H9 (cell line): Measurements from ENCODE around the gene SLC38A1. TPM values are rescaled to one million over a fixed set of nuclear protein-coding genes. Genes with fewer than 3 reads are reported as not detected.
A peak's percentile ranks its signal among the peaks of the same experiment; 100 is the strongest.

Experiments
- DNase-seq: peaks from one replicate; pipeline ENCODE4 v3.0.0-alpha.2; 2017
- H2AFZ ChIP-seq: one replicate; pipeline ENCODE4 v1.6.1; 2013; ENCODE audit warnings: mild to moderate bottlenecking, low read length, control low read depth, moderate library complexity
- H2AK5ac ChIP-seq: 2 replicates; pipeline ENCODE4 v1.6.1; 2013; ENCODE audit warnings: low read length, control low read depth, mixed read lengths; ENCODE audit not compliant: insufficient read length
- H2BK120ac ChIP-seq: one replicate; pipeline ENCODE4 v1.6.1; 2013; ENCODE audit warnings: low read depth, mild to moderate bottlenecking, low read length, control low read depth, inconsistent platforms; ENCODE audit not compliant: poor library complexity, severe bottlenecking
- H2BK12ac ChIP-seq: 2 replicates; pipeline ENCODE4 v1.6.1; 2013; ENCODE audit warnings: low read length, control low read depth, mixed read lengths, low read depth; ENCODE audit not compliant: insufficient read length
- H2BK15ac ChIP-seq: 2 replicates; pipeline ENCODE4 v1.6.1; 2013; ENCODE audit warnings: low read depth, low read length, control low read depth
- H2BK20ac ChIP-seq: one replicate; pipeline ENCODE4 v1.6.1; 2013; ENCODE audit warnings: low read depth, mild to moderate bottlenecking, low read length, control low read depth, inconsistent platforms; ENCODE audit not compliant: poor library complexity, severe bottlenecking
- H2BK5ac ChIP-seq: 2 replicates; pipeline ENCODE4 v1.6.1; 2013; ENCODE audit warnings: low read length, control low read depth, mixed read lengths; ENCODE audit not compliant: insufficient read length
- H3K14ac ChIP-seq: 2 replicates; pipeline ENCODE4 v1.6.1; 2013; ENCODE audit warnings: low read length, control low read depth; ENCODE audit not compliant: insufficient read depth
- H3K18ac ChIP-seq: 2 replicates; pipeline ENCODE4 v1.6.1; 2013; ENCODE audit warnings: low read depth, mild to moderate bottlenecking, mixed read lengths, low read length, control low read depth; ENCODE audit not compliant: insufficient read length
- H3K23ac ChIP-seq: 2 replicates; pipeline ENCODE4 v1.6.1; 2013; ENCODE audit warnings: low read length, control low read depth, mixed read lengths, low read depth; ENCODE audit not compliant: insufficient read length
- H3K23me2 ChIP-seq: 2 replicates; pipeline ENCODE4 v1.6.1; 2013; ENCODE audit warnings: low read depth, mild to moderate bottlenecking, mixed read lengths, low read length, control low read depth; ENCODE audit not compliant: insufficient read length, poor library complexity, severe bottlenecking
- H3K27ac ChIP-seq: 2 replicates; pipeline ENCODE4 v1.5.1; 2013; ENCODE audit warnings: low read length, control low read depth, mixed read lengths, low read depth; ENCODE audit not compliant: insufficient read length
- H3K27me3 ChIP-seq: 2 replicates; pipeline ENCODE4 v1.6.1; 2013; ENCODE audit warnings: low read length, control low read depth, inconsistent platforms; ENCODE audit not compliant: insufficient read depth
- H3K4ac ChIP-seq: 2 replicates; pipeline ENCODE4 v1.6.1; 2013; ENCODE audit warnings: low read depth, mild to moderate bottlenecking, control low read depth, inconsistent platforms, low read length, moderate library complexity
- H3K4me1 ChIP-seq: 2 replicates; pipeline ENCODE4 v1.6.1; 2013; ENCODE audit warnings: low read length, control low read depth, inconsistent platforms; ENCODE audit not compliant: insufficient read depth
- H3K4me2 ChIP-seq: 2 replicates; pipeline ENCODE4 v1.6.1; 2013; ENCODE audit warnings: low read length, control low read depth, mixed read lengths; ENCODE audit not compliant: insufficient read length, insufficient read depth
- H3K56ac ChIP-seq: 2 replicates; pipeline ENCODE4 v1.6.1; 2013; ENCODE audit warnings: low read depth, mild to moderate bottlenecking, mixed read lengths, low read length, control low read depth; ENCODE audit not compliant: insufficient read length
- H3K79me1 ChIP-seq: 2 replicates; pipeline ENCODE4 v1.6.1; 2013; ENCODE audit warnings: low read depth, mild to moderate bottlenecking, moderate library complexity, low read length, control low read depth, inconsistent platforms; ENCODE audit not compliant: insufficient read depth, poor library complexity, severe bottlenecking
- H3K79me2 ChIP-seq: 2 replicates; pipeline ENCODE4 v1.6.1; 2013; ENCODE audit warnings: low read length, control low read depth, inconsistent platforms; ENCODE audit not compliant: insufficient read depth
- H3K9ac ChIP-seq: 2 replicates; pipeline ENCODE4 v1.6.1; 2013; ENCODE audit warnings: low read length, control low read depth, mixed read lengths; ENCODE audit not compliant: insufficient read length; ENCODE audit errors: extremely low read depth
- H3K9me3 ChIP-seq: one replicate; pipeline ENCODE4 v1.6.1; 2013; ENCODE audit warnings: low read depth, low read length, inconsistent platforms; ENCODE audit not compliant: control insufficient read depth
- H3T11ph ChIP-seq: one replicate; pipeline ENCODE4 v1.6.1; 2013; ENCODE audit warnings: mild to moderate bottlenecking, low read length, control low read depth, inconsistent platforms
- H4K20me1 ChIP-seq: one replicate; pipeline ENCODE4 v1.6.1; 2013; ENCODE audit not compliant: control insufficient read depth, insufficient read length, insufficient read depth
- H4K5ac ChIP-seq: 2 replicates; pipeline ENCODE4 v1.6.1; 2013; ENCODE audit warnings: low read depth, mild to moderate bottlenecking, mixed read lengths, low read length, control low read depth; ENCODE audit not compliant: insufficient read length
- H4K8ac ChIP-seq: replicated peaks from 2 replicates; pipeline ENCODE4 v1.6.1; 2013; ENCODE audit warnings: low read length, control low read depth, mixed read lengths, low read depth; ENCODE audit not compliant: insufficient read length
- H4K91ac ChIP-seq: 2 replicates; pipeline ENCODE4 v1.6.1; 2013; ENCODE audit warnings: low read depth, mild to moderate bottlenecking, moderate library complexity, mixed read lengths, low read length, control low read depth; ENCODE audit not compliant: insufficient read length
- H3K27ac Mint-ChIP-seq, 3 experiments: 2 replicates in 2 of 3; 3 replicates in 1 of 3; pipeline ENCODE4 v1.8.0; 2020 to 2021; ENCODE audit warnings: mixed read lengths in 3 of 3, mild to moderate bottlenecking in 1 of 3, moderate library complexity in 1 of 3
- H3K27me3 Mint-ChIP-seq: 2 replicates; pipeline ENCODE4 v1.8.0; 2021; ENCODE audit warnings: low read depth, mild to moderate bottlenecking, moderate library complexity, mixed read lengths
- H3K36me3 Mint-ChIP-seq, 3 experiments: 2 replicates in 2 of 3; 3 replicates in 1 of 3; pipeline ENCODE4 v1.8.0; 2020 to 2021; ENCODE audit warnings: low read depth in 3 of 3, mixed read lengths in 3 of 3; ENCODE audit not compliant: insufficient read depth in 1 of 3
- H3K4me1 Mint-ChIP-seq, 2 experiments: 2 replicates each; pipeline ENCODE4 v1.8.0; 2020; ENCODE audit warnings: mixed read lengths in 2 of 2
- H3K4me3 Mint-ChIP-seq, 2 experiments: 2 replicates in 1 of 2; 3 replicates in 1 of 2; pipeline ENCODE4 v1.8.0; 2020 to 2021; ENCODE audit warnings: mild to moderate bottlenecking in 2 of 2, mixed read lengths in 2 of 2, moderate library complexity in 1 of 2
- H3K9me3 Mint-ChIP-seq, 2 experiments: 2 replicates in 1 of 2; 3 replicates in 1 of 2; pipeline ENCODE4 v1.8.0; 2020; ENCODE audit warnings: mild to moderate bottlenecking in 2 of 2, mixed read lengths in 2 of 2, moderate library complexity in 1 of 2
- WGBS: extraction: QIAGEN DNeasy Blood & Tissue Kit; methylation state at CpG from one replicate; pipeline ENCODE4 v1.1.7; 2013; ENCODE audit warnings: missing lambda C conversion rate, low lambda C conversion rate, mixed read lengths; ENCODE audit not compliant: insufficient read length; ENCODE audit errors: extremely low coverage; 5-methylcytosine and 5-hydroxymethylcytosine counted together
- total RNA-seq: library from RNA; stranded (reverse); gene quantifications from 2 replicates; pipeline ENCODE4 v1.2.1, GENCODE V29; 2021
- TF ChIP-seq, protein P1 (sequence below): fragments of 200-600 bp; sonication (generic); conservative IDR thresholded peaks from 3 replicates; pipeline ENCODE4 v1.8.0; 2021; ENCODE audit warnings: antibody characterized with exemption, mild to moderate bottlenecking

Gene SLC38A1
- total RNA-seq, 1 experiment from 2014 or later: 216 TPM

- H3K4me1 Mint-ChIP-seq: peaks cover 32 to 36% of the 10 kb centered on the region in 2 experiments
- Histone ChIP-seq H2BK20ac (peak overlapping the region; percentile 26), H4K8ac (no peak overlapping the region)
These were observed 9.1 kb downstream of the SLC38A1 start for GRCh38 chr12:46259713-46260112.

More at GRCh38 chr12:46259713-46260112, 9.1 kb downstream of the SLC38A1 start:
- Histone ChIP-seq H3K79me1 (peaks cover 3% of the 10 kb centered on the region), H2AK5ac (no peak overlapping the region), H3K27me3 (no peaks in the 10 kb centered on the region), H3K18ac (no peak overlapping the region), H3K4me2 (peak overlapping the region; percentile 83), H3K9ac (no peak overlapping the region), H4K20me1 (no peaks in the 10 kb centered on the region), H3K9me3 (no peaks in the 10 kb centered on the region), H2BK120ac (no peak overlapping the region), H3K79me2 (peaks cover 76% of the 10 kb centered on the region), H3K4ac (no peak overlapping the region), H2BK15ac (no peak overlapping the region), H3K23me2 (no peaks in the 10 kb centered on the region), H3T11ph (no peak overlapping the region), H4K5ac (peak overlapping the region; percentile 54), H2BK12ac (no peak overlapping the region), H3K4me1 (peaks cover 25% of the 10 kb centered on the region), H3K56ac (no peak overlapping the region), H4K91ac (no peak overlapping the region), H2AFZ (no peak overlapping the region), H3K23ac (no peak overlapping the region), H3K14ac (no peak overlapping the region), H2BK5ac (no peak overlapping the region), H3K27ac (peak overlapping the region; percentile 83)
- no peak for DNase-seq
- WGBS: no CpG with 5 or more reads among the region's 1 CpG
- H3K27ac Mint-ChIP-seq: no peak overlapping the region
- TF ChIP-seq, protein P1, sequence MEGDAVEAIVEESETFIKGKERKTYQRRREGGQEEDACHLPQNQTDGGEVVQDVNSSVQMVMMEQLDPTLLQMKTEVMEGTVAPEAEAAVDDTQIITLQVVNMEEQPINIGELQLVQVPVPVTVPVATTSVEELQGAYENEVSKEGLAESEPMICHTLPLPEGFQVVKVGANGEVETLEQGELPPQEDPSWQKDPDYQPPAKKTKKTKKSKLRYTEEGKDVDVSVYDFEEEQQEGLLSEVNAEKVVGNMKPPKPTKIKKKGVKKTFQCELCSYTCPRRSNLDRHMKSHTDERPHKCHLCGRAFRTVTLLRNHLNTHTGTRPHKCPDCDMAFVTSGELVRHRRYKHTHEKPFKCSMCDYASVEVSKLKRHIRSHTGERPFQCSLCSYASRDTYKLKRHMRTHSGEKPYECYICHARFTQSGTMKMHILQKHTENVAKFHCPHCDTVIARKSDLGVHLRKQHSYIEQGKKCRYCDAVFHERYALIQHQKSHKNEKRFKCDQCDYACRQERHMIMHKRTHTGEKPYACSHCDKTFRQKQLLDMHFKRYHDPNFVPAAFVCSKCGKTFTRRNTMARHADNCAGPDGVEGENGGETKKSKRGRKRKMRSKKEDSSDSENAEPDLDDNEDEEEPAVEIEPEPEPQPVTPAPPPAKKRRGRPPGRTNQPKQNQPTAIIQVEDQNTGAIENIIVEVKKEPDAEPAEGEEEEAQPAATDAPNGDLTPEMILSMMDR: no peak
- H3K27me3 Mint-ChIP-seq: no peaks in the 10 kb centered on the region
- no peak overlapping the region for H3K4me3 Mint-ChIP-seq
- peaks cover 28 to 29% (median 28%) of the 10 kb centered on the region in 3 experiments; a peak in 6 of 7 replicates for H3K36me3 Mint-ChIP-seq
- H3K9me3 Mint-ChIP-seq: peaks cover 0 to 13% of the 10 kb centered on the region in 2 experiments; a peak in 2 of 5 replicates
